Measurements from ENCODE around the gene GSK3A.

DNA sequence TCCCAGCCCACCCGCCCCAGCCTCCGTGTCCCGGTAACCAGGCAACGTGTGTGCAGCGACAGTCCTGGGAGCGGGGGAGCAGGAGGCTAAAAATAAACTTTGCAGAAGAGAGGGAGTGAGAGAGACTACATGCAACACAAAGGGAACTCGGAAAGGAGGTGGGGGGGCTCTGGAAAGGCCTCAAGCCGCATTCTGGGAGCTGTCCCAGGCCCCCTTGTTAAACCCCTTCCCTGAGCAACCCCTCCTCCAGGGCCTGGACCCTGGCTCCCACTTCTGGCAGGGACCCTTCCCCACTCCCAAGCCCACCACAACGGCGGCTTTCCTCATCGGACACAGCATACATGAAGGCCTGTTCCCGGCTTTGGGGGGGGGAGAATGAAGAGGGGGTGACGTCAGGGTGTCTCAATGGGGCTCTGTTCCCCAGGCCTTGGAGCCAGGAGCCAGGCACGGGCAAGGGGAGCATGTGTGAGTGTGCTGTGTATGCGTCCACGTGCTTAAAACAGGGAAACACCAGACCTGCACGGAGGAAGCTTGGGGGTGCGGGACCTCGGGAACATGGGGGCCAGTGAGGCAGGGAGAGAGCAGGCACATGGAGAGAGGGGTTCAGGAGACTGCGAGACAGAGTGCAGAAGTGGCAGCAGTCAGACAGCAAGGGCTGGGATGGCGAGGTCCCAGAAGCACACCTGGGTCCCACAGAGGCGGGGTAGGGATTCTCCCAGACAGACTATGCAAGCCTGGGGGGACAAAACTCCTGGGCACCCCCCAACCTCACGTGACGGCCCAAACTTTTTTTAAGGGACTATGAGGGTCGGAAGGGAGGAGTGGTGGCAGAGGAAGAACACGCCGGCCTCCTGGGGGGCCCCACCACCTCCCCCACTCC lies 10.2 kb upstream of the GSK3A start:
- TF ChIP-seq CTCF (IDR thresholded peaks at IDR 0.05 in 8 of 11, conservative IDR thresholded peaks at IDR 0.05 in 3 of 11) (no peak), POLR2A (IDR thresholded peaks at IDR 0.05) (no peak)
